GM21717 (cell line): ENCODE results near the gene GPX8.
A peak's percentile ranks its signal among the peaks of the same experiment; 100 is the strongest.

Source experiments
- ATAC-seq: cut with Tn5 transposase; IDR thresholded peaks from one replicate; pipeline ENCODE4 v1.9.1; 2021; ENCODE audit warnings: mild to moderate bottlenecking, moderate library complexity; ENCODE audit not compliant: unreplicated experiment

GPX8 gene

DNA sequence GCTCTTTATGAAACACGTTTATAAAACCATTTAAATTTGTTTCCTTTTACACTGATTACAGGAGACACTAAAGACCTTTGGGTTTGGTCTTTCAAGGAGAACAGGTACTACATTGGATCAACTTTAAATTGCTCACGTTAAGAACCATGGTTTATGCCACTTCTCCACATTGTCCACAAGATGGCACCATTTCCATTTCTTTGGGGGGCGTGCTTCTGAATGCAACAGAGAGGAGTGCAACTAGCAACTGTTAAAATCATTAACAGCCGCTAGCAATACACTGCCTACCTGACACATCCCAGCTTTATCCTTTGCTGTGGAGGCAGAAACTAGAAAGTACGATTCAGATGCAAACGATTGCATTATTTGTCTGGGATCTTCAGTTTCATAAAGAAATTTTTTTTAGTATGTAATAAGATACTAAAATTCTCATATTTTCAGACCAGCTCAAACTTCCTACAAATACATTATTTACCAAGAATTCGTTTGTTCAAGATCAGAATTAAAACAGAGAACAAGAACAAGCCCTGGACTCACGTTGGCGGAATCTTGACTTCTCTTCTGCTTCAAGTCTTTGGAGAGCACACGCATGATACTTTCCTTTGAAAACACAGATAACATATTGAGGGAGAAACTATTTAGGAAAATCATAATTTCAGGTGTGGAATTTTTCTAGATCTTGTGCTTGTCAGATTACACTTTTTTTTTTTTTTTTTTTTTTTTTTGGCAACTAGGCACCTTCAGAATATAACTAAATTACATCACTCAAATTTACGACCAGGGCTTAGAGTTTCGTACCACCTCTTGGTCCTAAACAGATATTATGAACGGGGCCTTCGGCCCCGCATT lies 12.3 kb downstream of the GPX8 start:
- ATAC-seq, result peak; percentile 59

DNA sequence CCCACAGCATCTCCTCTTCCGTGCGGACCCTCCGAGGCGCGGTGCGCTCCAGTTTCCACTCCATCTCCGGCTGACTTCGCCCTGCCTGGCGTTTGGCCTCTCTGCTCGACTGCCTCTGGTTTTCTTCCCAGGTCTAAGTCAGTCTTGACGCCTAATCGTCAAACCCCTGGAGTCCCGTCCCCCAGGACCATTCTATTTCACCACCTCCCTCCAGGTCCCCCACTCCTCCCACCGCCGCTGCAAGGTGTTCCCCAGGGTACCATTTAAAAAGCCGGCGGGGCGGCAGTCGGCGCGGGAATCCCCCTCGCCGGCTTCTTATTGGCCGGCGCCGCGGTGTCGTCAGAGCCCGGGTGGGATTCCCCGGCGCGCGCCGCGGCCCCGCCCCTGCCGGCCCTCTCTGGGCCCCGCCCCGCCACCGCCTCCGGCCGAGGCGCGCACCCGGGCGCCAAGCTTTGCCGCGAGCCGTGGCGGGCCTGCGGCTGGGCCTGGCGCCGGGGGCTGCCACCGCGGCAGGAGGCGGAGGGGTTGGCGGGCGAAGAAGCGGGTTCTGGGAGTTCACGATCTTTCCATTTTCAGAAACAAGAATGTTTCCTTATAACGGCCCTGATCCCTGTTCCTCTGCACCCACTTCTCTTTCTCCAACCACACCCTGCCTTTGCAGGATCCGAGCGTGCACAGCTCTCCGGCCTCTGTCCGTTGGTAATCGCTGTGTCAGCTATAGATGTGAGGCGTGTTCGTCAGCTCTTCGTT lies 13.1 kb downstream of the GPX8 start, which contains the start of gene CDC20B:
Gene CDC20B, minus strand, starts transcription at position 241 of the 750 bp plus-strand sequence. Its CDS starts 177 bp downstream, at position 64.
- ATAC-seq, result peak; percentile 77

DNA sequence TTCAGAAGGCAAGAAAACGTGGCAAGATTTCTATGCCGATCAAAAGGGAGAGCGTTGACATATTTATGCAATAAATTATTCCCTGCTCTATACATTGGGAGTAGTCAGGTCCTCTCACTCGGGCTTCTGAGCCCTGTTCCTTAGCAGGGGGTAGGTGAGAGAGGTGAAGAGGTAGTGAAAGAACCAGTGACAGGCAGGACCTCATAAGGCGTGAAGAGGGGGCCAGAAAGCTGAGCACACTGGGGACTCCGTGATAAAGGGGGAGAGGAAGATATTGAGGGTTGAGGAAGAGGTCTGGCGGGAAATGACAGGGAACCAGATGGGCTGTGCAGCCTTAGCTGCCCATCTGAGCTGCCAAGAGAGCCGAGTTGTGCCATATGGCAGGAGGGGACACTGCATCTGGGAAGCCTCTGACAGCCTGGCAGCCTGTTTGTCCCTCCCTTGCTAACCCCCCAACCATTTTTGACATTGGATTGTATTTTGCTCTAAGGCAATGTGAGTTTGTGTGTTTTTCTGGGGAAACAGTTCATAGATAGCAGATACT lies 13.8 kb downstream of the GPX8 start:
- peak; percentile 23 for ATAC-seq

DNA sequence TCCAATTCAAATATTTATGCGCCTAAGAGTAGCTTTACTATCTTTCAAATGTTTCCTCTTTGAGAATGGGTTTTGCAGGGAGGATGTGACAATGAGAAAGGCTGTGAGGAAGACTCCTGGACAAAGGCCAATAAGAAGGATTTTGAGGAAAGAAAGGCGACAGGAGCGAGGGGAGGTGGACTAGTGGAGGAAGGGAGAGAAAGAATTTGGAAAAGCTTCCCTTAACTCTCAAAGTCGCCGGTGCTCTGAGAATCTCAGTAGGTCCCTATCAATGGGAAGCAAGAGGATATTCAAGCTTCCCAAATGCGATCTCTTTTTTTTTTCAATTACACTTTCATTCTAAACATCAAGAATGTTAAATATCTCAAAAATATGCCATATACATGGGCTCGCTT lies 15.8 kb downstream of the GPX8 start:
- no peak for ATAC-seq

DNA sequence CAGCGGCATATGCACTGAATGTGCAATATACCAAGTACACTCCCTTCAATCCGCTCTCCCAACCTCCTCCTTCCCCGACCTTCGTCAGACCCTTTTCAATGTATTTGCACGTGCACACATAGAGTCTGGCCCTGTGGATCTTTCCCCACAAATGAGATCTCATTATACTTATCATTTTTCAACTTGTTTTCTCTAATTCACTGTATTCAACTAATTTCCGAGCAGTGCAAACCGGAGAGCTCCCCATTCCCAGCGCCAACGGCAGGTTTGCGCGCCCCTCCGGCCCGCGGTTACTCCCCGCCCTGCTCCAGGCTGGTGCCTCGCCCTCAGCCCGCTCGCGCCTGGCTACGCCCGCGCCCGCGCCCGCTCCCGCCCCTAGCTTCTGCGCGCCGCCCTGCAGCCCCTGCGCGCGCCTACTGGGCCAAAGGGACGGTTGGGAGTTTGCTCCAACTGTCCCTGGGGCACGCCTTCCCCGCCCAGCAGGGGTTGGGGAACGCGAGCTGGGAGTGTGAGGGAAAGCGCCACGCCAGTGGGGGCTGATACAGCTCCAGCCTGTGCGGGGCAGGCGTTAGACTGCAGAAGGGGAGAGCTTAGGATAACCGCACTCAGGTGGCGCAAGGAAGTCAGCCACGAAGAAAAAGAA lies 16.3 kb downstream of the GPX8 start:
- no peak for ATAC-seq

DNA sequence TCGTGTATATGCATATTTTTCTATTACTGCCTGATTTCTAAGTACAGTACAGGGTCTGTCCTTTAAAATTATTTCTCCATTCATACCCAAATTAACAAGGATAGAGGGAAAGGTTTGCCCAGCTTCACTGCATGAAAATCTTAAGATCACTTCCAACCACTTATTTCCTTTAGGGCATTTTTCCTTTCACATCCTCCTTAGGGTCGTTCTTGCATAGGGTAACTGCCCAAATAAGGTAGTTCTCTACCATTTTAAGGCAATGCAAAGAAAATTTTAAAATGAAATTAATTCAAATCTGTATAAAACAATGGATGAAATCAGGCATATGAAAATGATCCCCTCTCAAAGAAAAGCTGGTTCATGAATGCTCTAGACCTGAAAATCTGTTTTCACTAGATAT lies 17.1 kb downstream of the GPX8 start:
- no peak for ATAC-seq

DNA sequence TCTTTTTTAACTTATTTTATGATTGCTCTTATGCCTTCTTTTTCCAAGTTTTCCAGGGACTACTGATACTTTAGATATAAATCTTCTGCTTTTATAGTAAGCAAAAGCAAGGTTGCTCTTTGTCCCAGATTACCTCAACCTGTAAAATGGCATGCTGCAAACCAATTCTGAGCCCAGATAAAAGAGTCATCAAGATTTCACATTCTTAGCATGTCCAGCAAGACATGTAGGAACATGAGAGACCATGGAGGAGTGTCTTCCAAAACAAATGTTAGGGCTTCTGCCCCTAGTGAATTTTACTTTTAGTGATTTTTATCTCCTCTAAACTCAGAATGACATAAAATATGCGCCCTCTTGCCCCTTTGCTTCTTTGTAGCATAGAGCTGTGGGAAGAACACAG lies 20.0 kb downstream of the GPX8 start:
- no peak for ATAC-seq

DNA sequence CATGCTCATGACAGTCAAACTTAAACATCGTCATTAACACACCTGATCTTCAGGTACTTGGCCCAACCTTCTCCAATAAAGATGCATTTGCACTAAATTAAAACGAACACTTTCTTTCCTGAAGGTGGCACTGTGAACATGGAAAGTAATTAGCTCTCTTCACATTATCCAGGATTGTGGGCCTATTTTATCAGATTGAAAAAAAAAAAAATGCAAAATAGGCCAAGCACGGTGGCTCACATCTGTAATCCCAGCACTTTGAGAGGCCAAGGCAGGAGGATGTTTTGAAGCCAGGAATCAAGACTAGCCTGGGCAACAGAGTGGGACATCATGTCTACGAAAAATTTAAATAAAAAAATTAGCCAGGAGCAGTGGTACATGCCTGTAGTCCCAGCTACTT lies 27.4 kb downstream of the GPX8 start:
- no peak for ATAC-seq

DNA sequence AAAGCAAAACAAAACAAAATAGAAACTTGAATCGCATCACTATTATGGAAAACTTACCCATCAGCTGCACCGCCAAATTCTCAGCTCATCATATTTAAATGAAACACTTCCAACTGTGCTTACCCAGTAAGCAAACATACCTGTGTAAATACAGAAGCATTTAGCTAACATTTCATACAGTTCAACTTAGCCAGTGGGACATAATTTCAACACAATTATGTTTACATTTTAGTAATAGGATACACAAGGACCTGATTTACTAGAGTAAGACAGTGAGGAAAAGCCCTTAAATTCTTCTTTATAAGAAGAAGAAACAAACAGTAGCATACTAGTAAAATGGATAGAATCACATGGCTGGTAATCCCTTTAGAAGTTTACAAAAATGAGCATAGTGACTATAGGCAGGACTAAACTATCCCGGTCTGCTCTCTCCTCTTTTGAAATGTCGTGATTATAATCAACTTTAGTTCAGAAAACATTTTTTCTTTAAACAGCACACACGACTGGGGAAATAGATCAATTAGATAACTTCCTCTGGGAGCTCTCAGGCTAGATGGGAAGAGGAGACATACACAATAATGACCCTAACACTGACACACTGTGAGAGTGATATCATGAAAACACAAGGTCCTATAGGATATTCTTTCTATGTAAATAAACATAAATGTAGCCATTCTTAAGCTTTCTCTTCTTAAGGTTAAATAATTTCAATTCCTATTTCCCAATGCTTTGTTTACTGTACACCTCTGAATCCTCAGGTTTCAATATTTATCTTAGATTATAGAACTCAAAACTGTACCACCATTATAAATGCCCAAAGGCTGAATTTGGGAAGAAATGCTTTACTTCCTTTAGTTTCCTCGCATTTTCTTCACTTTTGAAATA lies 28.9 kb downstream of the GPX8 start:
- ATAC-seq, result no peak

DNA sequence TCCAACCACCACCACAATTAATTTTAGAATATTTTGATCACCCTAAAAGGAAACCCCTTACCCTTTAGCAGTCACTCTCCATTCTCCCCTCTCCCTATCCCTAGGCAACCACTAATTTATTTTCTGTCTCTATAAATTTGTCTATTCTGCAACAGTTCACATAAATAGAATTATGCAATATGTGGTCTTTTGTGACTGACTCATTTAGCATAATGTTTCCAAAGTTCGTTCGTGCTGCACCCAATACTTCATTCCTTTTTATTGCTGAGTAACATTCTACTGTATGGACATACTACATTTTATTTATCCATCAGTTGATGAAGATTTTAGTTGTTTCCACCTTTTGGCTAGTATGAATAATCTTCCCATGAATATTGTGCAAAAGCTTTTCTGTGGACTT lies 31.2 kb downstream of the GPX8 start:
- no peak for ATAC-seq

DNA sequence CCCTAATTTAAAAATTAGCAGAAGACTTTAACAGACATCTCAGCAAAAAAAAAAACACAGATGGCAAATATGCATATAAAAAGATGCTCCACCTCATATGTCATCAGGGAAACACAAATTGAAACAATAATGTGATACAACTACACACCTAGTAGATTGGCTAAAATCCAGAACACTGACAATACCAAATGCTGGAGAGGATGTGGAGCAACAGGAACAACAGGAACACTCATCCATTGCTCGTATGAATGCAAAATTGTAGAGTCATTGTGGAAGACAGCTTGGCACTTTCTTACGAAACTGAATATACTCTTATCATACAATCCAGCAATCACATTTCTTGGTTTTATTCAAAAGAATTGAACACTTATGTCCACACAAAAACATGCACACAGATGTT lies 45.0 kb downstream of the GPX8 start:
- no peak for ATAC-seq

DNA sequence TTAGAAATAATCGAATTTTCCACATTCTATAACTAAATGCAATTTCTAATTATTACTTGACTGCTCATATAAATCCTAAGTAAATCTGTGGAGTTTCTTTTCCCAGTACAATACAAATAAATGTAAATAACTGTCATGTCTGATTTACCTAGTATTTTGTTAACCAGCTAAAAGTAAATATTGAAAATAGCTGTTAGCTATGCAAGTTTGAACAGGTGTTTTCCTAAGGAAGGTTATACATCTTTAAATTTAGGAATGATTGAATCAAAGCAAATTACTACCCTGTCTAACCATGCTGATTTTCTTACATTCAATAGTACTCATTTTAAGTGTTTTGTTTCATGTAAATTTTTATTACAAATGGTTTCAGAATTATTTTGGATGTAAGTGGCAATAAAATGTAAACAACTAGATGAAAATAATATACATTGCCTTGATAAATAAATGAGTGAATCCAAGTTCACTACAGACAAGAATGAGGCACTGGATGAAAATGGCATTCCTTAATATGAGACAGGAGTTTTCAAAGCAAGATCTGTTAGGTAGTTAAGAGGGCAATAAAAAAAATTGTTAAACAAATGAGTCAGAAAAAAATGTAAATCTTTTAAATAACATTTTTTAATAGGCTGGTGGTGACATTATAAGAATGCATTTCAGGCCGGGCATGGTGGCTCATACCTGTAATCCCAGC lies 51.4 kb downstream of the GPX8 start:
- no peak for ATAC-seq
